Left lobe of liver (tissue), 2 donors: ENCODE measurements around the gene KCNIP4. TPM values are rescaled to one million over a fixed set of nuclear protein-coding genes. Genes with fewer than 3 reads are reported as not detected.
A peak's percentile ranks its signal among the peaks of the same experiment; 100 is the strongest.

Source experiments
- ATAC-seq: fragments of 200-7000 bp; cut with Tn5 transposase; one replicate; pipeline ENCODE4 v1.9.1; 2020; ENCODE audit warnings: mild to moderate bottlenecking, moderate library complexity
- DNase-seq: peaks from one replicate; pipeline ENCODE4 v3.0.0-alpha.2; 2020; ENCODE audit warnings: low spot score
- total RNA-seq: library from RNA; stranded (reverse); gene quantifications from one replicate; pipeline ENCODE4 v1.2.1, GENCODE V29; 2021
- donor health status: DM: no; HTN: no; CAD: no; lungs with moderate emphysema.
- donor health status: DM: no; HTN: yes; CAD: no.

The KCNIP4 gene
- total RNA-seq, 1 donor from 2014 or later, result not detected

DNA sequence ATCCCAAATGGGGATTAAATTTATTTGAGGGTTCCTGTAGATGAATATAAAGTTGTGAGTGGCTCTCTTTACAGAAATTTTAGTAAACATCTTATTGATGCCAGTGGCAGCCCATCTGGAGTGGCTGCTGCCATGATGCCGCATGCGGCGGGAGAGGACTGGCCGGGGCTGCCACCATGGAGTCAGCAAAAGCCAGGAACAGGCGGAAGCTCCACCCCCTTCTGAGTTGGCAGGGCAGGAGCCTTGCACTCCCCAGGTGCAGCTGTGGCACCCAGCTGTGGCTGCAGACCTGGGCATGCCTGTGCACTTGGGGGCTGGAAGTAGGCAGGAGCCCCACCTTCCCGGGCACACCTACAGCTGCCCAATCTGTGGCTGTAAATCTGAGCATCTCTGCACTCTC, 92.3 kb downstream of the KCNIP4 start:
- ATAC-seq (no peak), DNase-seq (no peak)

DNA sequence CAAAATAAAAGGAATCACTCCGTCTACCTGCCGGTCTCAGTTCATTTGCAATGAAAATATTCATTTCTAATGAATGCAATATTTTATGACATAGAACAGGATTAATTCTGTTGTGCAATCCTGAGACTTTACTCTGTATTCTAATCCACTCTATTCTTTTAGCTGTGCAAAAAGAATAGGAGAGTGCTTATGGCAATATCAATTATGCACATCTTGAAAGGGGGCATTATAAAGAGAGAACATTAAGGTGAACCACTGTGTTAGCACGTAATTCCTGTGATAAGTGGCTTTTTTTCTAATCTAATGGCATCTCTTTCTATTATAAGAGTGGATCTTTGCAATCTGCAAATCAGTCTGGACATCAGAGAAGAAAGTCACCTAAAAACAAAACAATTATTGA, 99.5 kb downstream of the KCNIP4 start:
- ATAC-seq, result no peak

DNA sequence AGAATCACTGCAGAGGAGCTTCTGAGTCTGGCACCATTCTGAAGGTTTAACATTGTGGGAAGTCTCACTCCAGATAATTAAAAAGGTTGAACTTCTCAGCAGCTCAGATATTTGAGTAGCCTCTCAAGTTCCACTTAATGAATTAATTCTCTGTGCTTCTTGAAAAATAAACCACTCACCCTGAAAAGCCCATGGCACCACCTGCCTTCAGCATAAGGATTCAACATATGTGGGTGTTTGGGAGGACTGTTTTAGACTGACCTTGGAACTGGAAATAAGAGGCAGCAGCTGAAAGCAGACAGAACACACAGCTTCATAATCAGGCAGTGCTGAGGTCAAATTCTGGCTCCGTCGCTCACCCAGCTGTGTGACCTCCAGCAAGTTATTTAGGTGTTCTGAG, 100.6 kb downstream of the KCNIP4 start:
- ATAC-seq, result no peak
- no peak for DNase-seq

More for the DNA sequence above, 99.5 kb downstream of the KCNIP4 start:
- no peak for DNase-seq

DNA sequence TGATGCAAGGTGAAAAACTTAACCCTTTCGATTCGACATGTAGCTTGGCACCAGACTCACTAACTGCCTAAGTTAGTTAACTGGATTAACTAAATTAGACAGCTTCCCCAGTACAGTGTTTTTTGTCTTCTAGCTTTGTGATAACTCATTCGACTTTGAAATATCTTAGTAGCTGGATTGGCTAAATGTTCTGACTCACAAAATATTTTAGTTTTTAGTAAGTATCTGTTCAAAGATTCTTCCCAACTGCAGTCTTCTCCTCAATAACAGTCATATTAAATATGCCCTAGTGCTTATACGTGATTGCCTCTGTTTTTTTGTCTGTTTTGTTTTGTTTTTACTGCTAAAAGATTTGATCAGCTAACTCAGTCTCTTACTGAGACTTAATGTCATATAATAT, 102.9 kb downstream of the KCNIP4 start:
- DNase-seq (no peak), ATAC-seq (no peak)

DNA sequence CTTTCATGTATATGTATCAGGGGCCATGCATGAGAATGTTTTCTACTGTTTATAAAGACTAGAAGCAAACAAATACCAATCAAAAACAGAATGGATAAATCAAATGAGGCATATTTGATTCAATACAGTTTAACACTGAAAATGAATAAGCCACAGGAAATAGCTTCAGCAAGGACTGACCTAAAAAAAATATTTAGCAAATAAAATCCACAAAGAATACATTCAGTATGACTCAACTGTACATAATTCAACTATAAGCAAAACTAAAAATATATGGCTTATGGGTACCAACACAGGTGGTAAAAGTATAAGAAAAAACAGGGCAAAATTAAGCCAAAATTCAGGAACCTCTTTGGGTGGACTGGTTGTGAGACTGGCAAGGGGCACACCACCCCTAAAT, 112.9 kb downstream of the KCNIP4 start:
- DNase-seq (no peak), ATAC-seq (no peak)

DNA sequence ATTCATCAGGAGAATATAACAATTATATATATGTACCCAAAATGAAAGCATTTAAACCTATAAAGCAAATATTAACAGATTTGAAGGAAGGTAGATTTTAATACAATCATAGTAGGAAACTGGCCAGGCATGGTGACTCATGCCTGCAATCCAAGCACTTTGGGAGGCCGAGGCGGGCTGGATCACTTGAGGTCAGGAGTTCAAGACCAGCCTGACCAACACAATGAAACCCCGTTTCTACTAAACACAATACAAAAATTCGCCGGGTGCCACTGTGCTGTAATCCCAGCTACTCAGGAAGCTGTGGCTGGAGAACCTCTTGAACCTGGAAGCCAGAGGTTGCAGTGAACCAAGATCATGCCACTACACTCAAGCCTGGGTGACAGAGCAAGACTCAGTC, 118.3 kb downstream of the KCNIP4 start:
- no peak for DNase-seq

DNA sequence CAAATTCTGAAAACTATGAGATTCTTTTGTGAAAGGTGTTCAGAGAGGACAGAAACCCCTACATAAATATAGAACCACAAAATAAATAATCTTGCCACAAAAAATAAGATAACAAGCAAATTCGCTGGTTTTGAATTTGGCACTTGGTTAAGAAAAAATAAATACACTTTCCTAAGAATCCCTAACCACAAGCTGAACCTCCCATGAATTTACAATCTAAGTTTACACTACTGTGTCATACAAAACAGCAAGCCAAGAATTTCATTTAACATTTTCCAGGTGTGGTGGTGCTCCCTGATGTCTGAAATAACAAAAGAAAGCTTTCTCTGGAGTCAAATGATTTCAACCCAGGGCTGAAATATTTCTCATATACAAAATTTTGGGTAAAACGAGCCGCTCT, 121.0 kb downstream of the KCNIP4 start:
- DNase-seq, result no peak
- no peak for ATAC-seq

More for the DNA sequence above, 118.3 kb downstream of the KCNIP4 start:
- no peak for ATAC-seq

DNA sequence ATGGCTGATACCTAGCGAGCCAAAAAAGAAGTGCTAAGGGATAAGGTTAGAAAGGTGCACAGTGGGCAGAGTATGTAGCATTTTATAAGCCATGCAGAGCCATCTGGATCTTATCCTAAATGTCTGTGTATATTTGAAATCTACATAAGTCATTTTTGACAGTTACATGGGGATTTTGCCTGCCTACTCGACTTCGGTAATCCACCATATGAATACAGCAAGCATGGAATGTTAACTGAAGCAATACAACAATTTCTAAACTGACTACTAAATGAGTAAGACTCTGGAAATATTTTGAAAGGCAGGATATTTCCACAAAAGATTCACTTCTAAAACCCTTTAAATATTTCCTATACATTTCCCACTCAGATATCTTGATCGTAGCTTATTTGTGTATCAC, 122.5 kb downstream of the KCNIP4 start:
- no peak for DNase-seq
- ATAC-seq, result no peak

DNA sequence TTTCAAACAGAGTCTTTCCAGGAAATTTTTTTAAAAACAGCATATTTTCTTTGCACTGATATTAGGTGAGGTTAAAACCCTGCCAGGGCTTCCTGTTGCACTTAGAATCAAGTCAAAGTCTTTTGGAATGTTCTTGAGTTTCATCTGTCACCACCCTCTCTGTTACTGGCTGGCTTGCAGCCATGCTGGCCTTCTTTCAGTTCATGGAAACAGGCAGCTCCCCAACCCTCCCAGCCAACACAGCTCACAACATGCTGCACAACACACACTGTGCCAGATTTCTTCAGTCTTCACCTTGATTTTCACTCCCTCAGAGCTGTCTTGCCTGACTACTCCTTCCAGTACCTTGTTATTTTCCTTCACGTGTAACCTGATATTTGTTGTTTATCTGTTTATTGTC, 129.5 kb downstream of the KCNIP4 start:
- ATAC-seq (no peak), DNase-seq (no peak)

DNA sequence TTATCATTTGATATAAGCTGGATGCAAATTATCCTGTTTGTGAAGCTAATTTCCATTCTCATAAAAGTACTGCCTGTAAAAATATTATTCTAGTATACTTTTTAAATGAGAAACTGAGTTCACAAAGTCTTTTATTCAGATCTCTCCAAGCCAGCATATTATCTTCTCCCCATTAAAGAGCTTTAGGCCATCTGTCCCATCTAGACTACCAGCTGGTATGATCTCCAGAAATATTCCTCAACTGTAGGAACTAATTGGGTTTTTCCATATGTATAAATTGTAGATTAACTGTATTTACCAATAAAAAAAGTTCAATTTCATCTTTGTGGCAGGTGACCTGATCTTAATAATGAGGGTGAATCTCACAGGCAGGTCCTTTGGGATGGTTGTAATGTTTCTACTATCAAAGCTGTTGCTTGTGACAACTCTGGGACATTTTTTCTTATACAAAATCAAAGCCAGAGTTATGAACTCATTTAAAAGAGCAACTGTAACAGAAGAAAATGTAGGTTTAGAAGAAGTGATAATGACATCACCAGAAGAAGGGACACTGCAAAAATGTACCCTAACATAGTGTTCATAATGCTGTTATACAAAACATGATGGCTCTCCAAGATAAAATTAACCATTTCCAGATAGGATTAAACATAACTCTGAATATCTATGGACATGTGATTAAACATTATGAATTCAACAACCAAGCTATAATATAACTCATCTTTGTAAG, 132.8 kb downstream of the KCNIP4 start:
- no peak for ATAC-seq

DNA sequence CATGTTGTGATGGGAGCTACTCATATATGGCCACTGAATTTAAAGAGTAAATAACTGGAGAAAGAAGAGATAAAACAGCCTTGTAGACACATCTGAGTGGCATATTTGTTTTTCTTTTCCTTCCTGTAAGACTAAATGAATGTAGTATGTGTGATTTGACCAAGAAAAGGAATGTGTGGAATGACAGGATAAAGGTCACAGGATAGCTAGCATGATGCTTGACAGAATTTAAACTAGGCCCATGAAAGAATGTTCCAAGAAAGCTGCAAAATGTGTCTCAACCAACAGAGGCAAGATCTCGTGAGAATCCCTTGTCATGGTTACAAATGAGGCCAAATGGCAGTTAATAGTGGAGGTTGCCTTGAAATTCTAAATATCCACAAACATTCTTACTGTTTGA, 137.0 kb downstream of the KCNIP4 start:
- ATAC-seq (no peak), DNase-seq (no peak)

More for the DNA sequence above, 132.8 kb downstream of the KCNIP4 start:
- DNase-seq, result no peak

DNA sequence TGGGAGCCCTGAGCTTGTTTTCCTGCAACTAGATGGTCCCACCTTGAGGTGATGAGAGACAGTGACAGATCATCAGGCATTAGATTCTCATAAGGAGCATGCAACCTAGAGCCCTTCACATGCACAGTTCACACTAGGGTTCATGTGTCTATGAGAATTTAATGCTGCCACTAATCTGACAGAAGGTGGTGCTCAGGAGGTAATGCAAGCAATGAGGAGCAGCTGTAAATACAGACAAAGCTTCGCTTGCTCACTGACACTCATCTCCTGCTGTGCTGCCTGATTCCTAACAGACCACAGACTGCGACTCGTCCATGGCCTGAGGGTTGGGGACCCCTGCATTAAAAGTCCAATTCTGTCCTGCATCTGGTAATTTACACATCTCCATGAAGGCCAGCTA, 141.6 kb downstream of the KCNIP4 start:
- DNase-seq (no peak), ATAC-seq (no peak)

DNA sequence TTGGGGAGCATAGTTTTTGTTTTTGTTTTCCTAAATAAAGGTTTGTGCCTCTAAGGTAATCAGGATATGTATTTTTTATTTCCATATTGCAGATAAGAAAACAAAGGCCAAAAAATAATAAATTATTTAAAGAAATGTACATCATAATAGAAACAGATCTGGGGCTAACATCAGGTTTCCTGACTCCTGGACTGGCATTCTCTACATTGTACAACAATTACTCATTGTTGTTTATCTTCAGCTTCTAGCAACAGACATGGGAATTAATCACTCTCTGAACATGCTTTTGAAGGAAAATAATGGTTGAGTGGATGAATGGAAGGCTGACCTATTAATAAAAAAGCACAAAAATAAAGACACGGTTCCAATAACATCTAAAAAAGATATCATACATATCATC, 146.2 kb downstream of the KCNIP4 start:
- no peak for DNase-seq
- ATAC-seq, result no peak

DNA sequence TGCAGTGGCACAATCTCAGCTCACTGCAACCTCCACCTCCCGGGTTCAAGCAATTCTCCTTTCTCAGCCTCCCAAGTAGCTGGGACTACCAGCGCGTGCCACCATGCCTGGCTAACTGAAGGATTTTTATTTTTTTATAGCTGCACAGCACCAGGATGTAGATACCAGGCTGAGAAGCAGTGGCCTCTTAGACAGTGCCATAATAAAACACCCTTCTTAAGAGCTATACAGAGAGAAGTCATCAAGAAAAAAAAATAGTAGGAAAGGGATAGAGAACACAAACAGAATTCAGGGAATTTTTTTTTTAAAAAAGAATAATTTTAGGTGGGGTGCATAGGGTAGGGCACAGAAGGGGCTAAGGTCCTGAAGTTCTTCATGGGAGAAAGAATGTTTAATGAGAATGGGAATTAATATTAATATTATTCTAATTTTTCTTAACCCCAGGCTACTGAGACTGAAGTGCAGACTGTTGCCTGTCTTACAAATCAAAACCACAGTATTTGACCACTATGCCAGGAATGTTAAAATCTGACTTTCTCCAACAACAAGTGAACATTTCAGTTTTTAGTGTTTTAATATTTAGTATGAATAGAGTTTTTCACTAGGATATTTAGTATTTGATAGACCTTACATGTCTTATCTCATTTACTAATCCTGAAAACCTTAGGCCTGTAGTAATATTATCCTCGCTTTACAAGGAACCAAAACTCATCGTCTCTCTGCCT, 146.7 kb downstream of the KCNIP4 start:
- DNase-seq, result no peak
- ATAC-seq, result no peak

DNA sequence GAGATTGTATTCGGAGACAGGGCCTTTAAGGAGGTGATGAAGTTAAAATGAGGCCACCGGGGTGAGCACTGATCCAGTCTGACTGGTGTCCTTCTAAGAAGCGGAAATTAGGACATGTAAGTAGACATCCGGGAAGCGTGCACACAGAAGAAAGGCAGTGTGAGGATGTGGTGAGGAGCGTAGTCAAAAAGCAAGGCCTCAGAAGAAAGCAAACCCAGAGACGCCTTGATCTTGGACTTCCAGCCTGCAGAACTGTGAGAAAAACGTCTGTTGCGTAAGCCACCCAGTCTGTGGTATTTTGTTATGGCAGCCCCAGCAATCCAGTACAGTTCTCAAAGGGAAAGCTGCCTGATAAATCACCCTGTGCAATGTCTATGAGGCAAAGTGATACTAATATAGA, 153.5 kb downstream of the KCNIP4 start:
- DNase-seq (no peak), ATAC-seq (no peak)

DNA sequence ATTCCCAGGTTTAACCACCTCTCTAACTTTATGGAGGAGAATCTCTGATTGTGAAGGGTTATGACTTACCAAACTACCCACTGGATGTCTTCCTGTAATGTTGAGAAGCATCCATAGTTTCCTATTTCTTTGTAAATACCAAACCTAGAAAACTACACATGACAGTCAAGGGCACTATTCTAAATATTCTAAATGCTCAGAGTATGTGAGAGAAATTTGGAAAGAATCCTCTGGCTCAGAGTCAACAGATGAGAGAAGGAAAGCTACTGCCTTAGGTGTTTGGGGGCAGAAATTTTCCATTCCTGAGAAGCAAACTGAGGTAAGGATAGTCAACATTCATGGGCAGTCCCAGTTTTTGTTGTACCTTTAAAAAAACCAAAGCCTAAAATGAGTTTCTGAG, 155.8 kb downstream of the KCNIP4 start:
- DNase-seq, result no peak

DNA sequence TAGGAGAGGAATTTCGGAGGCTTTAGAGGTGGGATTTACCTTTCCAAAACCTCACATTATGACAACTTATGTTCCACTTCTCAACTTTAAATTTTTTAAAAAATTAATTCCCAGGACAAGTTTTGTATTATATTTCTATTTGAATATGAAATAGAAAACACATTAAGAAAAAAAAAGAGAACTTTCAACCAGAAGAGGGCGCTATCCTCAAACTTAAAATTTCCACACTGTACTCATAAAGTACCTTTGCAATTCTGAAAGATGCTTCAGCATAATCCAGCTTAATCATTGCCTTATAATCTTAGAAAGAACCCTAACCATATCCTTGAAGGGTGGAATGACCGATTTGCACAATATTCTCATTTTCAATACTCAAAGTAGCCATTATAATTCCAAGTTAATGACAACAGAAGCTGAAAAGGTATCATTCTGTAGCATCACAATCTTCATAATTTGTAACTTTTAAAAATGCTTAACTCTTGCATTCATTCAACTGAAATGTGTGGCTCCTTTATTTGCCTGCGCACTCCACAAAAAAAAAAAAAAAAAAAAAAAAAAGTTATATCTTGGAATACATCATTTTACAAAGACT, 158.0 kb downstream of the KCNIP4 start:
- ATAC-seq (no peak), DNase-seq (no peak)

More for the DNA sequence above, 155.8 kb downstream of the KCNIP4 start:
- ATAC-seq, result no peak

DNA sequence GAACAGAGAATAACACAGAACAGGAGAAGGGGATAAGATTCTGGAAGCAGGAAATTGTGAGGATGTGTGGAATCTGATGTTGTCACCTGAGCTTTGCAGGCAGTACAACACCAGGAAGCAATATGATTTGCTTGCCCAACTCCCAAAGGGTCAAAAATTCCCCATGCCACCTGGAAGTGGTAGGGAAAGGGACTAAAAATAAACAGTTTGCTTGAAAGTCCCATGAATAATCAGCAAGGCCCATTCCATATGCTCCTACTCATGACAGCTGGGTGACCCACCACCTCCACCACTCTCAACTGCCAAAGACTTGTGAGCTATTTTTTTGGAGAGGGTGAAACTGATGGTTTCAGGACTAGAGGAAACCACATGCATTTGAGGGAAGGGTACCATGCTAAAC, 168.4 kb downstream of the KCNIP4 start:
- no peak for ATAC-seq
- DNase-seq, result no peak

DNA sequence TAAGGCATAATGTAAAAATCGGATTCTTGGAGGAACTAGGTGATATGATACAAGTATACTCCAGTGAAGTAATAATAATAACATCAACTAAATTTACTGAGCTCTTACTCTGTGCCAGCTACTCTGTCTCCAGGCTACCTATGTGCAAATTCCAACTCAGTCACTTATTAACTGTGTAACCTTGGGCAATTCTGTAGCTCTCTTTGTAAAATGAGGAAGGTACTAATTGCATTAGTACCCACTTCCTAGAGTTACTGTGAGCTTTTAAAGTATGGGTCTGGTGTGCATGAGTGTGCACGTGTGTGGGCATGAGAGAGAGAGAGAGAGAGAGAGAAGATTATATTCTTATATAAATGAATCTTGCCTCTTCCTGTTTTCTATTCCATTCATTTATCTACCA, 169.9 kb downstream of the KCNIP4 start:
- ATAC-seq, result peak; percentile 72
- no peak for DNase-seq

DNA sequence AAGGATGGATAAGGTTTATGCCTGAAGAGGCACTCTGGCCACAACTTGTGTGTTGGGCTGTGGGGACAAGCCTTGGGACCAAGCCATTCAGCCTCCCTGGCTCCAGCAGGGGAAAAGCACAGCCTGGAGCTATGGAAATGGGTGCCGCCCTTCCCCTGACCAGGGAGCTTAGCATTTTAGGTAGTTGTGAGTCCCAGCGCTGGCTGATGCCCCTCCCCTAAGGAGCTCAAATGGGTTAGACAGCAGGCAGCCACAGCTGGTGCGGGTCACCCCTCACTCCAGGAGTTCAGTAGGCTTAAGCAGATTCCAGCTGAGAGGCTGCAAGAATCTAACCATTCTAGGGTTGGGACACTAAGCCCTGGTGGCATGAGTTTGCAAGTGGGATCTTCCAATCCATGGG, 172.9 kb downstream of the KCNIP4 start:
- ATAC-seq (no peak), DNase-seq (no peak)

DNA sequence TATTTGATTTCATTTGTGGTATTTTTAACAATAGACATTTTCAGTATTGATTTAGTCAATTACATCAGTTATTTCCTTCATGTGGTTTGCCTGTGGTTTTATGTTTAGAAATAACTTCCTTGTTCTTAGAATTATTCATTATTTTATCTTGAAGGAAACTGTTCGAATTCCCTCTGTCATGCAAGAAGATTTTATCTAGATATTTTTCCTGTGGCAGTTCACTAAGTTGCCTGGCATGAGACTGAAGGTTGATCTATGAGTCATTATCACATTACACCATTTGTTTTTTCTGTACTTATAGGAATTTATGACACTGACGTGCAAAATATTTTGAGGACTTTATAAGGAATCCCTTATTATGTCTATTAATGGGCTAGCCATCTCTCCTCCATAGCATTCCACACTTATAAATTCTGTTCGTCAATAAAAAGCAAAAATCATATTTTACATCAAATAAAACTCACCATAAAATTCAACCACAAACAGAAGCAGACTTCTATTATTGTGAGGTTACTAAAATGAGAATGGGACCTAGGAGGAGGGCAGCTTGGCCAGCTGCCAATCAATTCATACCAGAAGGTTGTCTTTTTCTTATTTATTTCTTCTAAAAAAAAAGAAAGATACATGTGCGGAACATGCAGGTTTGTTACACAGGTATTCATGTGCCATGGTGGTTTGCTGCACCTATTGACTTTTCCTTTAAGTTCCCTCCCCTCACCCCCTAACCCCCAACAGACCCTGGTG, 179.0 kb downstream of the KCNIP4 start:
- DNase-seq, result no peak
- no peak for ATAC-seq
